CD14-positive monocyte (primary cell): ENCODE results near the gene FAM181A. TPM values are rescaled to one million over a fixed set of nuclear protein-coding genes. Genes with fewer than 3 reads are reported as not detected.

ENCODE experiments used
- DNase-seq, 3 donors: peaks; one replicate each; pipeline ENCODE4 v3.0.0-alpha.2; 2011 to 2022
- H2AFZ ChIP-seq: 2 replicates; pipeline ENCODE4 v1.6.0; 2012; ENCODE audit warnings: mild to moderate bottlenecking, low read depth, low read length, inconsistent platforms; ENCODE audit not compliant: insufficient read depth, poor library complexity, severe bottlenecking
- H3K27ac ChIP-seq, 2 donors: 1 replicate in 1 of 2; 2 replicates in 1 of 2; pipeline ENCODE4 v1.5.1; 2012 to 2013; ENCODE audit warnings: low read length in 2 of 2, control low read depth in 1 of 2, inconsistent platforms in 1 of 2, low read depth in 1 of 2, mild to moderate bottlenecking in 1 of 2
- H3K27me3 ChIP-seq, 2 donors: one replicate each; pipeline versions ENCODE4 v1.6.0 to v1.6.1; 2011 to 2013; ENCODE audit warnings: low read length in 2 of 2; ENCODE audit not compliant: control insufficient read depth in 2 of 2, insufficient read depth in 2 of 2
- H3K36me3 ChIP-seq, 2 donors: replicated peaks in 1 of 2; 1 replicate in 1 of 2; 2 replicates in 1 of 2; pipeline versions ENCODE4 v1.5.1 to v1.6.1; 2012 to 2013; ENCODE audit warnings: low read length in 2 of 2, control low read depth in 1 of 2, inconsistent platforms in 1 of 2, mild to moderate bottlenecking in 1 of 2; ENCODE audit not compliant: insufficient read depth in 2 of 2, control insufficient read depth in 1 of 2
- H3K4me1 ChIP-seq, 2 donors: 1 replicate in 1 of 2; 2 replicates in 1 of 2; pipeline versions ENCODE4 v1.5.1 to v1.6.1; 2012 to 2013; ENCODE audit warnings: low read length in 2 of 2, control low read depth in 1 of 2, inconsistent platforms in 1 of 2, mild to moderate bottlenecking in 1 of 2, moderate library complexity in 1 of 2; ENCODE audit not compliant: insufficient read depth in 2 of 2, control insufficient read depth in 1 of 2
- H3K4me2 ChIP-seq: replicated peaks from 2 replicates; pipeline ENCODE3; 2012; ENCODE audit warnings: low read length, moderate library complexity, mild to moderate bottlenecking; ENCODE audit not compliant: poor library complexity, severe bottlenecking; ENCODE audit errors: extremely low read depth
- H3K4me3 ChIP-seq, 3 experiments: fragments of 200-600 bp in 1 of 3; sonication (generic) in 1 of 3; replicated peaks in 1 of 3; 1 replicate in 2 of 3; 2 replicates in 1 of 3; pipeline ENCODE4 v1.5.1; 2011 to 2013; ENCODE audit warnings: low read length in 3 of 3, mild to moderate bottlenecking in 3 of 3, control low read depth in 2 of 3, low read depth in 2 of 3, inconsistent platforms in 1 of 3, moderate library complexity in 1 of 3
- H3K79me2 ChIP-seq: 2 replicates; pipeline ENCODE4 v1.6.0; 2012; ENCODE audit warnings: mild to moderate bottlenecking, control low read depth, inconsistent platforms, low read length, moderate library complexity; ENCODE audit not compliant: insufficient read depth
- H3K9ac ChIP-seq: 2 replicates; pipeline ENCODE4 v1.6.0; 2017; ENCODE audit warnings: low read length, mild to moderate bottlenecking; ENCODE audit not compliant: insufficient read depth, poor library complexity, severe bottlenecking
- H3K9me3 ChIP-seq, 2 donors: replicated peaks in 1 of 2; 1 replicate in 1 of 2; 2 replicates in 1 of 2; pipeline versions ENCODE4 v1.5.1 to v1.6.1; 2012 to 2013; ENCODE audit warnings: low read length in 2 of 2, control low read depth in 1 of 2; ENCODE audit not compliant: control insufficient read depth in 1 of 2, insufficient read depth in 1 of 2
- H4K20me1 ChIP-seq: 2 replicates; pipeline ENCODE4 v1.6.0; 2012; ENCODE audit warnings: mild to moderate bottlenecking, low read length, control low read depth, moderate library complexity; ENCODE audit not compliant: insufficient read depth
- H3K27ac Mint-ChIP-seq, 7 donors: one replicate each; pipeline ENCODE4 v1.8.0; 2020; ENCODE audit warnings: mild to moderate bottlenecking in 7 of 7, mixed read lengths in 7 of 7, moderate library complexity in 6 of 7, inconsistent platforms in 2 of 7
- H3K27me3 Mint-ChIP-seq, 3 donors: one replicate each; pipeline ENCODE4 v1.8.0; 2021 to 2022; ENCODE audit warnings: low read depth in 3 of 3, mild to moderate bottlenecking in 3 of 3, mixed read lengths in 3 of 3, moderate library complexity in 3 of 3, inconsistent platforms in 1 of 3
- H3K36me3 Mint-ChIP-seq, 2 donors: one replicate each; pipeline ENCODE4 v1.8.0; 2020; ENCODE audit warnings: mixed read lengths in 2 of 2, inconsistent platforms in 1 of 2, mild to moderate bottlenecking in 1 of 2
- H3K4me1 Mint-ChIP-seq: one replicate; pipeline ENCODE4 v1.8.0; 2020; ENCODE audit warnings: mild to moderate bottlenecking, mixed read lengths
- H3K4me3 Mint-ChIP-seq, 2 donors: one replicate each; pipeline ENCODE4 v1.8.0; 2020; ENCODE audit warnings: mild to moderate bottlenecking in 2 of 2, mixed read lengths in 2 of 2, moderate library complexity in 1 of 2
- H3K9me3 Mint-ChIP-seq, 7 donors: one replicate each; pipeline ENCODE4 v1.8.0; 2020 to 2022; ENCODE audit warnings: mixed read lengths in 7 of 7, mild to moderate bottlenecking in 6 of 7, moderate library complexity in 6 of 7, inconsistent platforms in 2 of 7
- CTCF ChIP-seq: fragments of 200-600 bp; IDR thresholded peaks from one replicate; pipeline ENCODE4 v1.8.0; 2022; ENCODE audit warnings: antibody characterized with exemption, mild to moderate bottlenecking
- WGBS: methylation state at CpG from one replicate; pipeline ENCODE4 v1.1.5; 2013; ENCODE audit warnings: missing lambda C conversion rate; ENCODE audit not compliant: insufficient coverage; 5-methylcytosine and 5-hydroxymethylcytosine counted together
- intact Hi-C, 2 donors: fragments of 100-400 bp; cut with micrococcal nuclease; formaldehyde crosslinking; loops; one replicate each; pipeline versions ENCODE4 v1.15.0 to v1.15.1; 2023
- polyA plus RNA-seq, 3 donors: library from polyadenylated mRNA; depleted of rRNA in 1 of 3; unstranded in 2 of 3; stranded (reverse) in 1 of 3; fragments of 300-500 nt in 2 of 3; fragments of >200 nt in 1 of 3; fragmentation: Illumina TruSeq in 2 of 3; gene quantifications; 1 replicate in 2 of 3; 2 replicates in 1 of 3; pipeline ENCODE4 v1.2.3, GENCODE V29; 2012 to 2021

FAM181A gene
- polyA plus RNA-seq, 3 donors = not detected

- Histone ChIP-seq H4K20me1 (no peaks in the 10 kb centered on the region), H3K9me3 (no peaks in the 10 kb centered on the region), H3K36me3 (no peaks in the 10 kb centered on the region), H3K9ac (no peak overlapping the region), H3K79me2 (no peaks in the 10 kb centered on the region), H3K27me3 (peaks cover 0 to 3% of the 10 kb centered on the region in 2 donors), H2AFZ (no peak overlapping the region), H3K4me1 (no peaks in the 10 kb centered on the region), H3K4me2 (no peak overlapping the region), H3K4me3 (no peak overlapping the region), H3K27ac (no peak overlapping the region)
- Mint-ChIP-seq H3K27ac (no peak overlapping the region), H3K36me3 (no peaks in the 10 kb centered on the region), H3K4me1 (peaks cover 3% of the 10 kb centered on the region), H3K9me3 (peaks cover 0 to 9% (median 0%) of the 10 kb centered on the region in 7 donors), H3K27me3 (peaks cover 13 to 23% (median 20%) of the 10 kb centered on the region in 3 donors), H3K4me3 (no peak overlapping the region)
- WGBS = 80% methylated on average over 9 of the region's 12 CpGs
- DNase-seq = no peak
- intact Hi-C loops = no loop called here
- no peak for TF ChIP-seq CTCF
Measured at GRCh38 chr14:93888995-93889394, 38.1 kb upstream of the FAM181A start.

- H3K36me3 ChIP-seq = no peaks in the 10 kb centered on the region
- 90% methylated on average over 5 of the region's 9 CpGs for WGBS
Measured at GRCh38 chr14:93889739-93890483, 37.2 kb upstream of the FAM181A start.

More at GRCh38 chr14:93889739-93890483, 37.2 kb upstream of the FAM181A start:
- TF ChIP-seq CTCF = no peak
- Mint-ChIP-seq H3K27ac (no peak overlapping the region), H3K4me3 (no peak overlapping the region), H3K27me3 (peaks cover 13 to 21% (median 17%) of the 10 kb centered on the region in 3 donors), H3K4me1 (peaks cover 2% of the 10 kb centered on the region), H3K9me3 (peaks cover 0 to 6% (median 0%) of the 10 kb centered on the region in 7 donors), H3K36me3 (no peaks in the 10 kb centered on the region)
- H3K4me3 ChIP-seq = no peak overlapping the region
- peaks cover 0 to 3% of the 10 kb centered on the region in 2 donors for H3K27me3 ChIP-seq
- no peaks in the 10 kb centered on the region for H3K79me2 ChIP-seq
- H2AFZ ChIP-seq = no peak overlapping the region
- no peak for DNase-seq
- H4K20me1 ChIP-seq = no peaks in the 10 kb centered on the region
- H3K9ac ChIP-seq = no peak overlapping the region
- no peaks in the 10 kb centered on the region for H3K9me3 ChIP-seq
- no peak overlapping the region for H3K27ac ChIP-seq
- intact Hi-C loops = loop anchor here in 1 of 2 donors (5.0 kb wide), 1 partner anchor 938 kb away; no protein-coding TSS in a partner anchor
- H3K4me1 ChIP-seq = no peaks in the 10 kb centered on the region
- no peak overlapping the region for H3K4me2 ChIP-seq
